Stimulated activated CD4-positive, alpha-beta T cell treated with anti-CD3 and anti-CD28 coated beads, Interleukin-15, amount 100 ng/mL, for 1 hour (primary cell): ENCODE measurements around the gene PRR5.
"Not testable (repeated sequence)": the region's sequence is repeated elsewhere in the genome, so short reads cannot be mapped to it uniquely, and the experiment has no call there.

ENCODE experiments used
- DNase-seq, 2 donors: peaks; one replicate each; pipeline ENCODE4 v3.0.0-alpha.2; 2020; ENCODE audit warnings: low read depth in 1 of 2, low spot score in 1 of 2

PRR5 gene

DNA sequence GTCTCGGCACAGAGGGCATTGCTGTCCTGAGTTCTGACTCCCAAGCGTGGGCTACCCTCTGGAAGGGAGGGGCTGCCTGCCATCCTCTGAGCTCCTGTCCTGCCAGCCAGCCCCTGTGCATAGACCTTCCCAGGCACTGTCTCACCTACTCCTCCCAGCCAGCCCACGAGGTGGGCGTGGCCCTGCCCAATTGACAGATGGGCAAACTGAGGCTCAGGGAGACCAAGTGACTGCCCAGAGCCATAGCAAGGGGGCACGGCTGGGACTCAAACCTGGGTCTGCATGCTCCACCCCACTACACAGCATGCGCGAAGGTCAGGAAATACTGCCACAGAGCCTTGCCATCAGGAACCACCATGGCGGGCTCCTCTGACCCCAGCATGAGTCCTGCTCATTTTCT, 29.4 kb upstream of the PRR5 start:
- DNase-seq, result no peak

DNA sequence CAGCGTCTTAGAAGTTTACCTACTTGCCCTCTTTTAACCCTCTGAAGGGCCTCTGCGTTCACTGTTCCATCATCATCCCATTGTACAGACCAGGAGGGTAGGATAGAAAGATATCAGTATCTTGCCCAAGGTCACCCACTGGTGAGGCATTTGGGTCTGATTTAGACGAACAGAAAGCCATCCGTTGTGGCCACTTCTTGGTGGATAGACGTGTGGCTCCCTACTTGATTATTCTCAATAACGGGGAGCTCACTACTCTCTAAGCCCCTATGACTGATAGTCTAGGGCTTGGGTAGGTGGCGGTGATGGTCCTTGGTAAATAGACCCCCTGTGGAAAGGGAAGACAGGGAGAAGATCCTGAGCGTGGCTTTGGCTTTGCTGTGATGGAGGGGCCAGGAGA, 28.6 kb upstream of the PRR5 start:
- DNase-seq, result no peak

DNA sequence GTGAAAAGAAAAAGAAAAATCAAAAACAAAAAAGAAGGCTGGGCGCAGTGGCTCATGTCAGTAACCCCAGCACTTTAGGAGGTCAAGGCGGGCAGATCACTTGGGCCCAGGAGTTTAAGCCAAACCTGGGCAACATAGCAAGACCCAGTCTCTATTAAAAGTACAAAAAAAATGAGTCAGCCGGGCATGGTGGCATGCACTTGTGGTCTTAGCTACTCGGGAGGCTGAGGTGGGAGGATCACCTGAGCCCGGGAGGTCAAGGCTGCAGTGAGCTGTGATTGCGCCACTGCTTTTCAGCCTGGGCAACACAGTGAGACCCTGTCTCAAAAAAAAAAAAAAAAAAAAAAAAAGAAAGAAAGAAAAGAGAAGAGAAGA, 26.0 kb upstream of the PRR5 start:
- not testable (repeated sequence) for DNase-seq

DNA sequence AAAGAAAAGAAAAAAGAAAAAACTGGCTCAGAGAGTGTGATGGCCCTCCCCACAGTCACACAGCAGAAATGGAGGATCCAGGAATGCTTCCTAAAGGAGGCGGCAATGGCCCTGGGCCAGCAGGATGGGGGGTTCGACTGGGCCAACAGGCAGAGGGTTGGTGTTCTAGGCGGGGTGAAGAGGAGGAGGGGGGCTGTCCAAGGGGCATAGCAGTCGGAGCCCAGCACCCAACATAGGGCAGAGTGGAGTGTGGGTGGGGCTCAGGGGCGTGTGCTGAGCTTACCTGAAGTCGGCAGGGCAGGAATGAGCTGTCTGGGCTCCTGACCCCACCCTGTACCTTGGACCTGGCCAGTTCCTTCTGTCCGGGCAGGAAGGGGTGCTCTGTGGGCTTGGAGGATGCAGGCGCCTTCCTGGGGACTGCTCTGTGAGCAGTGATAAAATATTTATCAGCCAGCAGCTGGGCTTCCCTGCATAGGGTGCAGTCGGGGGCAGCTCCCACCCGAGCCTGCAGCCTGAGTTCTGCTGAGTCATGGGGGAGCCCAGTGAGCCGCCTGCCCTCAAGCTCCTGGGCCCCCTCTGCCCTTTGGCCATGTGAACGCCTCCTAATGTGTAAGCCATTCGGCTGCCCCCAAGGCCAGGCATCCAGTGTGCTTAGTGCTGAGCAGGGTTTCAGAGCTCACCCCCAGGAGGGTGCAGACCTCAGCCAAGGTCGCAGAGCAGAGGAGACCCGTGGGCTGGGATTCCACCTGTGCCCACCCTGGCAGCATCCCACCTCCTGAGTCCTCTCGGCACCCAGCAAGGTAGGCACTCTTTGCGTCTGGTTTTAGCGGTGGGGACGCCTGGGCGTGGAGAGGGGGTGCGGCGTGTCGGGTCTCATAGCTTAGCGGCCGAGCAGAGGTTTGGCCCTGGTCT, 25.3 kb upstream of the PRR5 start:
- DNase-seq, result no peak

DNA sequence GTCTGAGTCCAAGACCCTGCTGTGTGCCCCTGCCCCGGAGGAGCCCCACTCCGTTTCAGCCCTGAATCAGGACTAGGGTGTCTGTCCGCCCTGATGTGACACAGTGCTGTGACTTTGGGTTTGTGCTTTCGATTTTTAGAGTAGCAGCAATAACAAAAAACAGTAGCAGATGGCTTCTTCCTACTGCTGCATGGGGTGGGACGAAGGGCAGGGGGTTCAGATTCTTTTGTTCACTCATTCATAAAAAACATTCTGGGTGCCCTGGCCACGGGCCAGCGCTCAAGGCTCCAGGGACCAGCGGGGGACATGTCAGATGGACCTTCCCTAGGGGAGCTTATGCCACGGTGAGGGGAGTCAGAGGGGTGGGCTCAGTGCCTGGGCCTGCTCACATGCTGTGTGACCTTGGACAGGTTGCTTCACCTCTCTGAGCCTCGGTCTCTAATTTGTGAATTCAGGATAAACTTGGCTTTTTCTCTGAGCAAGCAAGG, 24.6 kb upstream of the PRR5 start:
- DNase-seq, result no peak

DNA sequence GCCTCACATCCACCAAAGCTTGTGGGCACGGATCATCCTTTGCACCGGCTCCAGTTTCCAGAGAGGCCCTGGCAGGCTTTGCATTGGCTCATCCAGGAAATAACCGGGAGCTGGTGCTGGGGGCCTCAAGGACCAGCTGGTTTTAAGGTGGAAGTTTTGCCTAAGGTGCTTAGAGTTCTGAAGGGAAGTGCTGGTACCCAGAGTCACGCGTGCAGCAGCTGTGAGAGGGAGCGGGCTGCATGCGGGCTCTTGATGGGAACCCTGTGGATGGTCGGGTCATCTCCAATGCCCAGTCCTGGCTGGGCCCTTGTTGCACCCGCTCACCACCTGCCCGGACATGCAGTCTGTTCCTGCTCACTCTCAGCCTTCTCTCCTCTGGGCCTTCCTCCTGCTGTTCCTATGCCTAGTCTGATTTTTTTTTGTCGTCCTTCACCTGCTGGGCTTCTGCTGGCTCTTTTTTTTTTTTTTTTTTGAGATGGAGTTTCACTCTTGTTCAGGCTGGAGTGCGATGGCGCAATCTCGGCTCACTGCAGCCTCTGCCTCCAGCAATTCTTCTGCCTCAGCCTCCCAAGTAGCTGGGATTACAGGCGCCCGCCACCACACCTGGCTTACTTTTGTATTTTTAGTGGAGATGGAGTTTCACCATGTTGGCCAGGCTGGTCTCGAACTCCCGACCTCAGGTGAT, 24.0 kb upstream of the PRR5 start:
- no peak for DNase-seq

DNA sequence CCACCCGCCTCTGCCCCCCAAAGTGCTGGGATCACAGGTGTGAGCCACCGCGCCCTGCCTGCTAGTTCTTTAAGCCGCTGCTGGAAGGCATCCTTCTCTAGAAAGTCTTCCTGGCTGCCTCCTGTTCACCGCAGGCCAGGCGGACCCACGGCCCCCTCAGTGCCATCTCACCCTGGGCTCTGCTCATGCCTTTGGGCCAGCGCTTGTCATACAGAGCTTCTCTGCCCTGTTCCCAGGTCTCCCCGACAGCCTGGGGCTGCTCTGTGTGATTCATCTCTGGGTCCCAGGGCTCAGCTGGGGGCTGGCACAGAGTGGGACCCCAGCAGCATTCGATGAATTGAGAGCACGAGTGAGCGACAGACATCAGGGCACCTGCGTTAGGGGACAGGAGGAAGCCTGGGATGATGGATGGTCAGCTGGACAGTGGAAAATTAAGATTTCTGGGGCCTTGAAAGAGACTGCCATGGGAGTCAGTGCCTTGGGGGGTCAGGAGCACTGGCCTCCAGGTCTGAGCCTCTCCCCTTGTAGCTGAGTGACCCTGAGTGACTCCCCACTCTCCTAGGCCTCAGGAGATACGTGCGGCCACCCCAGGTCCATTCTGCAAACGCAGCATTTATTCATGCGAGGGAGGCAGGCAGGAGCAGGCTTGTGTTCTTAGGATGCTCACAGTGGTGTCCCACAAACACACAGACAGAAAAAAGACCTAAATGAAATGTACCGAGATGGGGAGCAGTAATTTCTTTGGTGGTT, 23.3 kb upstream of the PRR5 start:
- DNase-seq, result no peak

DNA sequence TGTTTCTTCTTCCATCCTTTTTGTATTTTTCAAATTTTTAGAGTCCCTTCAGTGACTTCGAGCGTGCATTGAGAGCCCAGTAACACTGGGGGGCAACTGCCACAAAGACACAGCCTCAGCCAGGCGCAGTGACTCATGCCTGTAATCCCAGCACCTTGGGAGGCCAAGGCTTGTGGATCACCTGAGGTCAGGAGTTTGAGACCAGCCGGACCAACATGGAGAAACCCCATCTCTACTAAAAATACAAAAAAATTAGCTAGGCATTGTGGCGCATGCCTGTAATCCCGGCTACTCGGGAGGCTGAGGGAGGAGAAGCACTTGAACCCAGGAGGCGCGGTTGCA, 22.7 kb upstream of the PRR5 start:
- DNase-seq, result not testable (repeated sequence)

DNA sequence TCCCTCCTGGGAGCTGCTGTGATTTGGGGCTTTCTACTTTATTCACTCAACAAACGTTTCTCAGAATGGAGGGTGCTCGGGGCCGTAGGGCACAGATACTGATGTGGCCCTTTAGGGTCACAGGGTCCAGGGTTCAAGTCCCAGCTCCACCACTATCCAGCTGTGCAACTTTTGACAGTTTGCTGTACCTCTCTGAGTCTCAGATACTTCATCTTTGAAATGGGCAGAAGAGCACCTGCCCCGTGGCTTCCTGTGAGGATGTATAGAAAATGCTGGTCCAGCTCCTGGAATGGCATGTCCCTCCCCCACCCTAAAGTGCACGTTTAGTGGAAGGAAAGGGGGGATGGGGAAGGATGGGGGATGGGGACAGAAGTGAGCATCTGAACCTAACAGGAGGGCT, 21.9 kb upstream of the PRR5 start:
- DNase-seq, result no peak

DNA sequence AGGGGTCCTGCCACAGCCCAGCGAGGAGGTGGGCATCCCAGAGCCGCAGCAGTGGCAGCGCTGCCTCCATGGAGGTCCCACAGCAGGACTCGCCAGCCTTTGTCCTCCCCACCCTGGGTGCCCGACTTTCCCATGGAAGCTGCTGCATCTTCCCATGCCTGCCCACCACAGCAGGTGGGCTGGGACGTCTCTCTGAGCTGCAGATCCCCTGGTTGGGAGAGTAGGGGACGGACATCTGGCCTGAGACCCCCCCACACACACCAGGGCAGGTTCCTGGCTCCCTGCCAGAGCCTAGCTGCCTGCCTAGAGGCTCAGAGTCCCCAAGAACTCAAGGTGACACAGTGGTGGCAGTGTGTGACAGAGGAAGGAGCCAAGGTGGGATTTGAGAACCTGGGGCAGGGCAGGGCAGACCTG, 21.5 kb upstream of the PRR5 start:
- DNase-seq, result no peak

DNA sequence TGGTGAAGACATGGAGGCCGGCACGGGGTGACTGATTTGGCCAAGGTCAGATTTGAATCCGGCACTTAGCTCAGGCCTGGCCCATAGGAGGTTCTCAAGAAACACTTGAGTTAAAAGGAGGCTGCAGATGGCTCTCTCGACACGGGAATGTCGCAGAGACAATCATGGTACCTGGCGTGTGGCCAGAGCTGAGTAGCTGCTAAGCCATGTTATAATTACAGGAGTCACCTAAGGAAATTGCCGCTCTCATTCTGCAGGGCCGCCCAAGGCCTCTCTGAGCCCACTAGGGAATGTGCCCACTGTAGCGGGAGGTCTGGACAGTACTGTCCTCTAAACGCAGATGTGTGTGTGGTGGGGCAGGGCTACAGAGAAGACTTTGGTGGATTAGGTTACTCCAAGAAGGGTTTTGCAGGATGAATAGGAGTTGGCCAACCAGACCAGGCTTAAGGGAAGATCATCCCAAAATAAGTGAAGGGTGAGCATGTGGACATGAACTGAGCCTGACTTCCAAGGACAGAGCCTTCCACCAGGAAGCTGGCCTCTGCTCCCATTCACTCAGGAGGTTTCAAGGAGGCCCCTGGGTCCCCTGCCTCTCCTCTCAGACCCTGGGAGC, 19.3 kb upstream of the PRR5 start:
- no peak for DNase-seq

DNA sequence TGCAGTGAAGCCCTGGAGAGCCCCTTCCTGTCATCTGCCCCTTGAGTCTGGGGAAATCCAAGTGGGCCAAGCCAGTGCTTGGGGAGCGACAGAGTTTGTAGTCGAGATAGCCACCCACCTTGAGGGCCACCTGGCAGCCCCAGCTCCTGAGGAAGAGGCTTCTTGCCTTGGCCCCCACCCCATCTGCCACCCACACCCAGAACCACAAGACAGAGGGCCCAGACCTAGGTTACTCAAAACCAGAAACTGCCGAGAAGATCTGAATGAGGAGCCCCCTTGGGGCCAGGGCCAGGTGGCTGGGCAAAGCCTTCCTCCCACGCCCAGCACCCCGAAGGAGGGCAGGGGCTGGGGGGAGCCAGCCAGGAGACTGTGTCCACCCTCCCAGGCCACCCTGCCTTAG, 18.8 kb upstream of the PRR5 start:
- DNase-seq, result no peak

DNA sequence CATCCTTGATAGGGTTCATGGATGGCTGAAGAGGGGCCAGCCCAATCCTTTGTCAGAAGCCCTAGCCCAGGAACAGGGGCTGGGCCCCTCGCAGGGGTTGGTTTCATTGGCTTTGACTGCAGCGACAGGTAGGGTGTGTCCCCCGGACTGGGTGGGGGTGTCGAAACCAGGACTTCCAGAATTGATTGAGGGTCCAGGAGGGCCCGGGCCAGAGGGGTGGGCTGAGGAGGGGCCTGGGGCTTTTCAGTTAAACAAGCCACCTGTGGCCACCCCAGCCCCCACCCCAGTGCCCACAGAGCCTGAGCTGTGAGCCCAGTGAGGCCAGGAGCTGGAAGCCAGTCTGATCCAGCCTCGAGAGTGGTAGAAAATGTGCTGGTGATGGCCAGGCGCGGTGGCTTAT, 18.1 kb upstream of the PRR5 start:
- no peak for DNase-seq

DNA sequence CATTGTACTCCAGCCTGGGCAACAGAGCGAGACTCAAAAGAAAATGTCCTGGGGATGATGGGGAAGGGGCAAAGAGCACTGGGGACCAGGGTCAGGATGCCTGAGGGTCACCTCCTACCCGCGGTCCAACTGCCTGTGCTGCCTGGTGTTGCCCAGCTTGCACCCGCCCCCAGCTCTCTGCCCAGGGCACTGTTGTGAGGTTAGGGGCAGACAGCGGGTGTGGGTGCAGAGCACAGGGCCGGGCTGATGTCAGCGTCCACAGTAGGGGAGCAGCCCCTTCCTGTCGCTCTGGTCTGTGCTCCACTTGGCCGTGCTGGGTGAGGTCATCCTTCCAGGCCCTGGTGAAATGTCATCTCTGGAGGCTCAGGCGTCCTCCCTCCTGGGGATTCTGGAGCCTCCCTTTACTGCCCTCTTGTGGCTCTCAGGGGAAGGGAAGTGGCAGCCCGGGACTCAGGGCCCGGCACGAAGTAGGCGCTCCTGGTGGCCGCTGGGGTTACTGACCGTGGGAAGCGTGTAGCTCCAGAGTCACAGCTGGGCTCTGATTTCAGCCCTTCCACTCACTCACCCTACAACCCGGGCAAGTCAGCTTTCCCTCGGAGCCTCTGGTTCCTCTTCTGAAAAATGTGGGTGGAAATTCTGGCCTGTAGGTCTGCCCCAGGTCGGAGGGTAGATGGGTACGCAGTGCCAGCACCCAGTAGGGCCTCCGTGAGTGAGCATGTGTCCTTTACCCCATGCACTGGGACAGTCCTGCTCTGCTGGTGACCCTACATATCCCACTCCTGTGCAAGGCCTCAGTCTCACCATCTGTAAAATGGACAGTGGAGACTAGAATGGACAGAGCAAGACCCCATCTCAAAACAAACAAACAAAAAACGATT, 17.3 kb upstream of the PRR5 start:
- peak; percentile 61 to 63 for DNase-seq

DNA sequence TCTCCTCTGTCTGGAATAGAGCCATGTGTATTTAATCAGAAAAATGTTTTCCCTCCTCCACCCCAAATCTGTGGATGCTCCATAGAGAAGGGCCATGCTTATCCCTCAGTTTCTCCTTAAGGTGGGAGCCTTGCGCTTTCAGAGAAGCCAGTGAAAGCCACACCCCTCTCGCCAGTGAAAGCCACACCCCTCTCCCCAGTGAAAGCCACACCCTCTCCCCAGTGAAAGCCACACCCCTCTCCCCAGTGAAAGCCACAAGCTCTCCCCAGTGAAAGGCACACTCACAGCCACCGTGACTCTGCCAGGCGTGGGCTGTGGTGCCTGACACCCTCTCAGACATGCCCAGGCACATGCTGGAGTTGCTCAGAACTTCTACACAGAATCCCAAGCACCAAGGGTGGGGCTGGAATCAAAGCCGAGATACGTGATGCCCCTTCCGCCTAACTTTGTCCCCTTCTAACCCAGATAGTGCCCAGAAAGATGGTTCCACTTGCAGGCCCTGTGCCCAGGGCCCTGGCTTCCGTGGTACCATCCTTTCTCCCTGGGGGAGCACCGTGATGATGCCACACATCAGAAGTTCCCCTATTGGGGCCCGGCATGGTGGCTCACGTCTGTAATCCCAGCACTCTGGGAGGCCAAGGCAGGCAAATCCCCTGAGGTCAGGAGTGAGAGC, 16.5 kb upstream of the PRR5 start:
- peak; percentile 66 to 68 for DNase-seq

DNA sequence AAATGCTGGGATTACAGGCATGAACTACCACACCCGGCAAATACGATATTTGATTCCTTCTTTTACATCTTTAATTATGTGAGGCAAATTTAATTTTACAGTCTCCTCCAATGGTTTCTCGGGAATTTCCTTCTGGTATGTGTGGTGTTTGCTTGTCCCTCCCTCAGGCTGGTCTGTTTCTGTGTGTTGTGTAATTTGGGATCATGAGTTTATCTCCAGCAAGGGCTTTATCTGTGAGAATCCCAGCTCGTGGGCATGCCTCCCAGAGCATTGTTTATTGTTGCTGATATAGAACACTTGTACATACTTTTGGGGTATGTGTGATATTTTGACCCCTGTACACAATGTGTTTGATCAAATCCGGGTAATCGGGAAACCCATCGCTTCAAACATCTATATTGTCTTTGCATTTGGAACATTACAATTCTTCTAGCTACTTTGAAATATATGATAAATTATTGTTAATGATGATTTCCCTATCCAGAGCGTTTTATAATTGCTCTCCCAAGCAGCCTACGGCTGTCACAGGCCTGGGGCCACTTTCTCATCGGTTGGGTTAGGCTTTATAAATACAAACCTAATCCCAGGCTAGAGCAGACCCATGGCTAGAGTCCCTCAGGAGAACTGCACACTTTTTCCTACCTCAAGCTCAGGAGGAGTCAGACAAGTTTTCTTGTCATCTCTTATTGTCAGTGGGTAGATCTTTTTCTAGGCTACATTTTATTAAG, 15.0 kb upstream of the PRR5 start:
- DNase-seq, result no peak

DNA sequence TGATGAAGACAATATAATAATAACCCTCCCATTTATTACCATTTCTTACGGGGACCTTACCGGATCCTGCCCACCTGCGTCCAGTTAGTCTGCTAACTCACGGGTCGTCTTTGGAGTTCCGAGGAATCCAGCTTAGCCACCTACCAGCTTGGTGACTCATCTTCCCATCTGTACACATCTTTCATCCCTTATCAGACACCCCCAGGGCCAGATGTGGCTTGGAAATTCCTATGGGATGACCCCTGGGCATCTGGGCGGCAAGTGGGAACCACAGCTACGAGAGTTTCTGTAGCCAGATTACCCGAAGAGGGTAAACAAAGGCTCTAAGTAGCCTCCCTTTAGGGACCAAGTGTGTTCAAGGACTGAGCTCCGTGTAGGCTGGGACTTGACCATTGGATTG, 12.8 kb upstream of the PRR5 start:
- DNase-seq, result no peak

DNA sequence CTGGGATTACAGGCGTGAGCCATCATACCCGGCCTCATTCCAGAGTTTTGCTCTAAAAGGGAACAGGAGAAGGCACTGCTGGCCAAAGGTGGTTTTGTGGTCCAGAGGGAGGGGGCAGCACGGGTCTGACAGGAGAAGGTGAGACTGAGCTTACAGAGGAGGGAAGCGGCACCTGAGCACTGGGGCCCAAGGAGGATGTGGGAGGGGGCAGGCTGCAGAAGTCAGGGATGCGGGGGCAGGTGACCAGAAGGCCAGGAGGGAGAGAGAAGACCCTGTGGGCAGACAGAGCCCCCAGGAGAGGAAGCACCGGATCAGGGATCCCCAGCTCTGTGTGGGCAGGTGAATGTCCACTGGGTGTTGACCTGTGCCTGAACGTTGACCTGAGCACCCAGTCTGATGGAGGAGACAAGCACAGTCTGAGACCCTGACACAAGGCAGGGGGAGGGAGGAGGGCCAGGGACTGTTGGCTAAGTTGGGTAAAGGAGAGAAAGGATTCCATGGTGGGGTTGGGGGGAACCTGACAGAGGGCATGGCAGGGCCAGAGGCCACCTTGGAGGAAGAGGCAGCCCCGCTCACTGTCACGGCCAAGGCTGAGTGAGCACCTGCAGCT, 12.0 kb upstream of the PRR5 start:
- DNase-seq, result no peak
